Amygdala (tissue), 56 donors: ENCODE measurements around the gene CNBD2.
"Not testable (repeated sequence)": the region's sequence is repeated elsewhere in the genome, so short reads cannot be mapped to it uniquely, and the experiment has no call there.

Source experiments
- DNase-seq, 56 donors: peaks; one replicate each; lab custom pipeline; 2025; lab: John Stamatoyannopoulos, UW

The CNBD2 gene

DNA sequence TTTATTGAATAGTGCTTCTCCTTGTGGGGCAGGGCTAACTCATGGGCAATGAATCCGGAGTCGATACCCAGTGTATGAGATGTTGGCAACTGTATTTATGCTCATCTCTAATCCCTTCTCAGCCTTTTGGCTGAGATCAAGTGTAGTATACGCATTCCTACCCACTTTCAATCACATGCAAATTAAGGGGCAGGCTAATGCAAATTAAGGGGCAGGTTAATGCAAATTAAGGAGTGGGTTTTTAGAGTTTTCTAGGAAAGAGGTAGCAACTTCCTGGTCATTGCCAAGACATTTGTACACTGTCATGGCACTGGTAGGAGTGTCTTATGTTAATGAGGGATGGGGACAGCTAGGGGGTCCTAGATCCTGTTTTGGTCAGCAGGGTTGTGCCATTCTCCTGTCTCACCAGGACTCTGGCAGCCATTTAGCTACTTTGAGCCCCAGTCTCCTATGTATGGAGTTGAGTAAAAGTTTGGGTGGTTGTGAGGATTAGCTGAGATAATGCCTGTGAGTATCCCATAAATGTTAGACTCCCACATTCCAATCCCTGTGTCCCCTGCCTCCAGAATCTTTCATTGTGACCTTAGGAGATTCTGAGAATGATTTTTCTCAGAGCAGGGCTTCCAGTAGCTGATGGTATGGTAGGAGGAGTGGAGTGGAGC is at the start of gene CNBD2:
CNBD2 (plus strand) TSS at position 612 of the 662 bp plus-strand sequence. CDS start 173 bp downstream, outside the sequence.
- DNase-seq, result no peak

DNA sequence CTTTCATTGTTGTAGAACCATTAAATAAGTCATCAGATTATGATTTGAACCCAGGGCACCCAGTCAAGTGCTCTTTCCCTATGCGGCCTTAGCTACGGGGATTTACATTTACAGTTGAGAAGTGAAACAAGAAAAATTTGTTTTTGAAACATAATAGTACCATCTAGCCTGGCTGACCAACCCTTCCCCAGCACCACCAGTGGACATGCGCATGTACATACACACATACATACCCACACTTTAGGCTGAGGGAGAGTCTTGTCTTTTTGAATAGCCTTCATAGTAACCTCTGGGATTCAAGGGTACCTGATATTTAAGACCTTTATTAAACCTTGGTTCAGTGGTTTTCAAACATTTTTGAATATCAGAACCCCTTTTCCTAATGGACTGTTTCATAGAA is 47.9 kb upstream of the CNBD2 start:
- DNase-seq, result no peak

DNA sequence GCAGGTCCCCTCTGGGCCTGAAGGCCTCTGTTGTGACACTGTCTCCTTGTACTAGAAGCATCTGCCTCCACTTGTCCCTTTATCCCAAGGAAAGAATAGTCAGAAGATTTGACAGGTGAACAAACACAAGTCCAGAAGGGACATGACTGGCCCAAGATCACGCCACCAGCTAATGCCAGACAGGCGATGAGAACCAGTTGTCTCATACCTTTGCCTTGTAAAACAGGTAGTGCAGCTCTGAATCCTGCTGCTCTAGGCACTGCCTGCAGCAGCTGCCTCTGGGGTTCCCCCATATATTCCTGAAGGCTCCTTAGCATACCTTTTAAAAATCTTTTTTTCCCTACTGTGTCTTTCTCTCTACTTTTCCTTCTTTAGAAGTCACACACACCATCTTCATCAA is 39.1 kb upstream of the CNBD2 start:
- DNase-seq, result no peak

DNA sequence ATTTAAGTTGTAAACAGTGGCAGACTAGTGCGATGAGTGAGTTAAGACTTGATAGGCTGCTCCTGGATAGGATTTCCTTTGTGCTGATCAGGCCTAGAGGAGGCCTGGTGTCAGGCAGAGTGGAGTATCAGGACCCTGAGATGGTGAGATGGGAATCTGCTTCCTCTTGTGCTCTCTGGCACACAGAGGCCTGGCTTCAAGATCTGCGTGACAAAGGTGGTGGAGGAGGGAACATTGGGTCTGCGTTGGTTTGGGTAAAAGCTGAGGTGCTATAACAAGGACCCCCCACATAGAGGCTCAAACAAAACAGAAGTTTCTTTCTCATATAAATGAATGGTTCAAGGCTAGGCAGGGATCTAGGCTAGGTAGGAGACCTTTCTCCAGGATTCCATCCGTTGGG is 34.3 kb upstream of the CNBD2 start:
- DNase-seq, result no peak

DNA sequence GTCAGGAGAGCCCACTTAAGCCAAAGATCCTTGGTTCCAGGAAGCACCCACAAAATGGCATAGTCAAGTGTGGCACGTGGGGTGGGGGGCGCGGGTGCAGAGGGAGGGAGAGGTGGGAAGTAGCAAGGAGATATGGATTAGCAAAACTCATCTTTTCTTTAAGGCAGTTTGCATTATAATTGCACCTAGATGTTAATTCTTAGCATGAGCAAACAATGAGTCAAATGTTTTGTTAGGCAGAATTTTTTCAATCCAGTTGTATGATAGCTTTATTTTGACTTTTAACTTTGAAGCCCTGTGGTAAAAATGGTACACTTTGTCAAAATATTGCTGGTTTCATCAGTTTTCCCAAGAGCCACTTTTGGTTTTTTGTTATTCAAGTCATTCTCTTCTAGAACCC is 29.1 kb upstream of the CNBD2 start:
- no peak for DNase-seq

DNA sequence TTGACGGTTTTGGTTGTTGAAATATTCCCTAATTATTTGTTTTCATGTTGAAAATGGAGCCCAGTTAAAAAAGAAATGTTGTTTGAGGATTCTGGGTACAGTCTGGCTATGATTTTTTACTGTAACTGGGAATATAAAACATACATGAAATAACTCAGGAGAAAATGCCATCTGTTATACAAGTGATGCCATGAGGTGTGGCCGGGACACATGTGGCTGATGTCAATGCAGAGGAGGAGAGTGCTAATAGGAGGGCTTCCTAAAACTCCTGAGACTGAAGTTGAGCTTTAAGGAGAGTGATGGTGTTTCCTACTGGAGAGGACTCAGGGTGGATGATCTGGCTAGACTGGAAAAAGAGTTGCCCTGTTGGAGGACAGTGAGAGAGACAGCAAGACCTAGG is 26.8 kb upstream of the CNBD2 start:
- DNase-seq, result no peak

DNA sequence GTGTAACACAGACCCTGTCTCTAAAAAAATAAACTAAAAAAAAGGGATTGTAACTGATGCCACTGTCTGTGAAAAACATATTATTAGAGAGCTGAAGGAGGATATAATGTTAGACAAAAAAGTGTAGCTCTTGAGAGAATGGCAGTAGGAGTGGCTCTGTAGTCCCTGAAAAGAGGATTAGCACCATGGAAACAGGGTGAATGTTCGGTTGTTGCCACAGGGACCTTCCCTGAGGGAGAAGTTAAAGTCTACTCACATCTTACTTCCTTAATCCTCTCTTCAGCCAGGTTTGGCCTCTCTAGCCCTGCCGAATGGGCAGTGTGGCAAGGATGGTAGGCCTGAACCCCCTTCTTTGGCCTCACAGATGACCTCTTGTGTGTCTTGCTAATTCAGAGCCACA is 26.1 kb upstream of the CNBD2 start:
- peak in 1 of 56 donors; percentile 1 for DNase-seq

DNA sequence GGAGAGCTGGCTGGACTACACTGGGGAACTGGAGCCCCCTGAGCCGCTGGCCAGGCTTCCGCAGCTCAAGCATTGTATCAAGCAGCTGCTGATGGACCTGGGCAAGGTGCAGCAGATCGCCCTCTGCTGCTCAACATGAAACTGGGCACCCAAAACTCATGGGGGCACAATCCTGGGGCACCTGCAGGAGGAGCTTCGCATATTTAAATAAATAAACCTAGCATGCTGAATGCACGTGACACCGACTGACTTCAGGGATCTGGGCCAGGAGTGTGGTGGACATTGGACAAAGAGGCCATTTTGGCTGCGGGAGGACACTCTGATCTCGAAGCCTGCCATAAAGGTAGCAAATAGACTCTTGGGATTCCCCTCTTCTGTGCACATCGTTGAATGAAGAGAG is 20.9 kb upstream of the CNBD2 start:
- DNase-seq, result no peak

DNA sequence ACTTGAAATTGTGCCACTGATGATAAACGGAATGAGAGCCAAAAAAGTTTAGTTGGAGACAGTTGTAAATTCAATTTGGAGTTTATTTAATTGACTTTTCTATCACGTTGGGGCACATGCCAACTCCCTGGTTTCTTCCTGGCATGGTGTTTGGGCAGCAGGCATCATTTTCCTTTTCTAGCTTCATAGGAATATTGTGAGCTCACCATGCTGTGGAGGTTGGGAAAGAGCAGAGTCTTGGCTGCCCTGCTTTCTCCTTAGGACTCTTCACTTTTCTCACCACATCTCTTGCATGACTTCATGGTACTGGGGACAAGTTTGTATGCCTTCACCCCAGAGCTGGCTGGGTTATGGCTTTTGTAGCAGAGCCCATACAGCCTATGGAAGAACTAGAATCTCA is 20.5 kb upstream of the CNBD2 start:
- DNase-seq, result no peak

DNA sequence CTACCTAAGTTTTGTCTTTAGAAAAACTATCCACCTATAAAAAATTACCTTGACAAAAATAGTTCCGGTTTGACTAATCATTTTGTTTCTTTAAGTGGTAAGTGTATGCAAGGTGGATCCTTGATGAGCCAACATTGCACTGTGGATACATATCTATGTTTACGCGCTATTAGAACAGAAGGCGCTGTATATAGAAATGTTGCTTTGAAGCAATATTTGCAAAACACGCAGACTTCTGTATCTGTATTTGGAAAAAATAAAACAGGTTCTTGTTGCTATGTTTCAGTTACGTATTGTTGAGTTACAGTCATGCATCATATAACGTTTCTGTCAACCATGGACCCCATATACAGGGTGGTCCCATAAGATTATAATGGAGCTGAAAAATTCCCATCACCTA is 18.3 kb upstream of the CNBD2 start:
- no peak for DNase-seq

DNA sequence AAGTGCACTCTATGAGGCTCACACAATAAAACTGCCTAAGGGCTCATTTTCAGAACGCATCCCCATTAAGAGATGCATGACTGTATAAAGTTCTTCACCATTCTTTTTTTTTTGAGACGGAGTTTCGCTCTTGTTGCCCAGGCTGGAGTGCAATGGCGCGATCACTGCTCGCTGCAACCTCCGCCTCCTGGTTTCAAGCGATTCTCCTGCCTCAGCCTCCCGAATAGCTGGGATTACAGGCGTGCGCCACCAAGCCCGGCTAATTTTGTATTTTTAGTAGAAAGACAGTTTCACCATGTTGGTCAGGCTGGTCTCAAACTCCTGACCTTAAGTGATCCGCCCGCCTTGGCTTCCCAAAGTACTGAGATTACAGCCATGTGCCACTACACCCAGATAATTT is 16.3 kb upstream of the CNBD2 start:
- not testable (repeated sequence) for DNase-seq

DNA sequence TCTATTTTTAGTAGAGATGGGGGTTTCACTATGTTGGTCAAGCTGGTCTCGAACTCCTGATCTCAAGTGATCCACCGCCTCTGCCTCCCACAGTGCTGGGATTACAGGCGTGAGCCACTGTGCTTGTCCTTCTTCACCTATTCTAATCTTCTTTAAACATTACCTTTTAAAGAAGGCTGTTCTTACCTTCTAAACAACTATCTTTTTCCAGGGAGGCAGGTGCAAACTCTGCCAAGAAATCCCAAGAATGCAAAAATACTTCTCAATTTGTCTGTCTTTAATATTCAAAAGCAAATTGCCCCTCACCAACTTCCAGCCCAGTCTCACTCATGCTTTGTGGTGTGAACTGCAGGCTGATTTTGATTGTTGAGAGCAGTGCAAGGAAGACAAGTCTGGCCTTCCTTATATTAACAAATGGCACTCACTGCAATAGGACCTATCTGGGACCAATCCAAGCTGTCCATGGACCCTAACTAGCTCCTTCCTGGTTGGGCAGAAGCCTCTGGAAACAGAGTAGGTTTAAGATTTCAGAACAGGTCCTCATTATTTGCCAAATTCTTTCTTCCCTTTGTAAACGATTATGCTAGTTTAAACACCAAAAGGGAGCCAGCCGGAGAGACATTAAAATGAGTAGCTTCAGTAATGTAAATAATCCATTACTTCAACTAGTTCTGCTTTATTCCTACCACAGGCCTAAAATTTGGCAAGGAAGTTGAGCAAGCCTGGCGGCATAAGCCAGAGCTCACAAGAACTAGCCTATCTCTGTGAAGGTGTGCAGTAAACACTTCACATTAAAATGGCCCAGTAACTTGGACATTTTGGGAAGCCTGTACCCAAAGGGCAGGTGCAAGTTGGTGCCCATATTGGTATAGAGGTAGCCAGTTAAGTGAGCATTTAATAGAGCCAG is 15.7 kb upstream of the CNBD2 start:
- no peak for DNase-seq

DNA sequence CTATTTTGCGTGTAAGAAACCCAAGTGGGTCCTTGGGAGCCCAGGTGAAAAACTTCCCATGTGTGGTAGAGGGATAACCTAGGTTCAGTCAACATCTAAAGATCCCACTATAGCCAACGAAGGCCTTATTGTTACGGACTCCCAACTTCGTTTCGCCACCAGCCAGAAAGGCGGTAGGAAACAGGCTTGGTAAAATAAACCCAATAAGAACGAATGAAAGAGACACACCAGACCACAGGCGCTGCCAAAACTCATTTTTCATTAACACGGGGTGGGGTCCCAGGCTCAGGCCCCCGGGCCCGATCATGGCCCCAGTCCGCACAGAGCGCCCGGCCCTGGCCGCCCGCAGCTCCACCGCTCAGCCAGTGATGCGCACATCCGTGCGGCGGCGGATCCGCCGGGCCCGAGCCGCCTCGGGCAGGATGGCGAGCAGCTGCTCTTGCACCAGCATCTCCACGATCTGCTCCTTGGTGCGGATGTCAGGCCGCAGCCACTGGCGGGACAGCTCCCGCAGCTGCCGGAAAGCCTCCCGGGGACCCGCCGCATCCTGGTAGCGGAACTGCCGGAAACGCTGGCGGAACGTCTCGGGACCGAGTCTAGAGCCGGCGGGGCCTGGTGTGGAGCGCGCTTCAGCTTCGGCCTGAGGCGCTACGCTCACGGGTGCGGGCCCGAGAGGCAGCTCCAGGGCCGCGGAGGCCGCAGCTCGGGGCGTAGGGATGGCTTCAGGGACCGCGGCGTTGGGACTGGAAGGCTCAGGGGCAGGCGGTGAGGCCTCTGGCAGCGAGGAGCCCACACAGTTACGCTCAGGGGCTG is 14.8 kb upstream of the CNBD2 start:
- peak in 30 of 56 donors; percentile 20 to 78 (median 46) for DNase-seq

DNA sequence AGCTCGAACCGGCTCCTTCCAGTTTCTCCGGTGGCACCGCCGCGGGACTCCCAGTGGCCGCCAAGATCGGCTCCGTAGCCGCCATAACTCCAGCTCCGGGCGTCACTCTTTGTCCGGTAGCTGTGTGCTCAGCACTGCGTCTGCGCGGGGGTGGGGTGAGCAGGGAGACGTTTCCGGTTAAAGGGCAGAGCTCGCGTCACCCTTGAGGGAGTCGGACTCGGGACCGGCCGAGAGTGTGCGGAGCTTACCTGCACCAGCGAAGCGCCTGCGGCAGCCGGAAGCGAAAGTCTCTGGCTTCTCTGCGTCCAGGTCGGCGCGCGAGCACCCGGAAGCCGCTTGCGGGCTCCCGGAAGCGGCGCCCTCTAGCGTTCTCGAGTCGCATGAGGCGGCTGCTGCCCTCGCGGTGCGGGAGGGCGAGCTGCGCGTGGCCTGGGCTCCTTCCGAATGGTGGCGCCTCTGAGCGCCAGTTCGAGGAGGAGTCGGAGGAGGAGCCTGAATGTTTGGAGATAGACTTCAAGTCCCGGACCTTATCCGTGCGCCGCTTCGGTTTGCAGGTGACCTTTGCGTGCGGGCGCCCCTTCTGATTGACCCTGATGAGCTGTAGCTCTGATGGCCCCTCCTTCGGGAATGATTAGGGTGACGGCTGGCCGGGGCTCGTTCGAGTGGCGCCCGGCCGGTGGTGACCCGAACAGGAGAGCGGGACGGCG is 14.0 kb upstream of the CNBD2 start, which contains the start of gene SCAND1:
SCAND1 (minus strand) TSS at position 303 of the 707 bp plus-strand sequence; CDS start at position 85, 218 bp downstream.
- DNase-seq, result peak; percentile 53 to 99 (median 93)

DNA sequence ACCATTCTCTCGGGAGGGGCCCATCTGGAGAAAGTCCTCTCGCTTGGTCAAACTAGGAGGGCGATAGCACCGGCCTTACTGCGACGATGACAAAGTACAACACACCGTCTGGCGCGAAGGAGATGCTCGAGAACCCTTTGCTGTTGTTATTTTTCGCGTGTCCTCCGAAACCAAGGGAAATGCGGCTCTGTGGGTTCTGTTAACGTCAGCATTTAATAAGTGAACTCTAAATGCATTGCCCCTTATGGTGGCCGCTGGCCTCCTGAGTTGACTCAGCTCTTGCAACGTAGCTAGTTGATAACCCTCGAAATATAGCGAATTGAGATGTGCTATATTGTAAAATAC is 13.5 kb upstream of the CNBD2 start:
- DNase-seq, result no peak

DNA sequence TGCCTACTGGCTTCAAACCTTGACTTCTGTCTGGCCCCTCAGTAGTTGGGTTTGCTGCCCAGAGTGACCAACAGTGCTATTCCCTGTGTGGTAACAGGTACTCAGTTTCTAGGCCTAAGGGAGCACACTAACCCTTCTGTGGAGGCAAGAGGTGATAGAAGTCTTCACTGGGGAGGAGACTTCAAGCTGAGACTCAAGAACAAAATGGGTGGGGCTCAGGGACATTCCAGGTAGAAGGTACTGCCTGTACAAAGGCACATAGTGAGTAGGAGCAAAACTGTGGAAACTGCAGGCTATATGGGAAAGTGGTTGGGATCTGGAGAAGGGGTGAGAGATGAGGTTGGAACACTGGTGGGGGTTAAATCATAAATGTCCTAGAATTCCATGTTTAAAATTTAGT is 11.8 kb upstream of the CNBD2 start:
- no peak for DNase-seq

DNA sequence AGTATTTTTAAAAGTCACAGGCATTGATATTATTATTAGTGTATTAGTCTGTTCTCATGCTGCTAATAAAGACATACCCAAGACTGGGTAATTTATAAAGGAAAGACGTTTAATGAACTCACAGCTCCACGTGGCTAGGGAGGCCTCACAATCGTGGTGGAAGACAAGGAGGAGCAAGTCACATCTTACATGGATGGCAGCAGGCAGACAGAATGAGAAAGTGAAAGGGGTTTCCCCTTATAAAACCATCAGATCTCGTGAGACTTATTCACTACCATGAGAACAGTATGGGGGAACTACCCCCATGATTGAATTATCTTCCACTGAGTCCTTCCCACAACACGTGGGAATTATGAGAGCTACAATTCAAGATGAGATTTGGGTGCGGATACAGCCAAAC is 9.1 kb upstream of the CNBD2 start:
- not testable (repeated sequence) for DNase-seq

DNA sequence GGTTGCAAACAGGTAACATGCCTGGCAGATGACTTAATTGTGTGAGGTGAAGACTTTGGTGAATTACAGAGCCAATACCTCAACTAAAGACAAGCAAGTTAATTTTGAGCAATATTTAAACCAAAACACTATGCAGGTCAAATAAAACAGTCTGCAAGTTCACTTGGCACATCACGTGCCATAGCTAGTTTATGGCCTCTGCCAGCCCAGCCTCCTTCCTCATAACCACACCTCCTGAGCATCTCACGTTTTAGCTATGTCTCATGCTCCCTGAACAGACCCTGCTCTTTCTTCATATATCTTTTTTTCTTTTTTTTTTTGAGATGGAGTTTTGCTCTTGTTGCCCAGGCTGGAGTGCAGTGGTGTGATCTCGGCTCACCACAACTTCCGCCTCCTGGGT is 4.5 kb upstream of the CNBD2 start:
- no peak for DNase-seq

DNA sequence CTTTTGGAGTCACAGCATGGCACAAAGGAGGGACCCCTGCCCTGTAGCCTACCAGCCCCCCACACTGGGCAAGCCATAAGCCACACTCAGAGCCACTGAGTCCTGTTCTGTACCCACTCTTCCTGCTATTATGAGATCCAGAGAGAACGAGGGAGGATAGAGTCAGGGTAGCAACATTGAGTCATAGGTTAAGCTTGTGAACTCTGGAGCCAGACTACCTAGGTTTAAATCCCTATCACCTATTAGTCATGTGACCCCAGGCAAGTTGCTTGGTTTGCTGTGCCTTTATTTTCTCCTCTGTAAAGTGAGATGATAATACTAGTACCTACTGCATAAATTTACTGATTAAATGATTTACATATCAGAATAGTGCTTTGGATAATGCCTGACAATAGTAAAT is 540 bp downstream of the CNBD2 start:
- DNase-seq, result no peak

DNA sequence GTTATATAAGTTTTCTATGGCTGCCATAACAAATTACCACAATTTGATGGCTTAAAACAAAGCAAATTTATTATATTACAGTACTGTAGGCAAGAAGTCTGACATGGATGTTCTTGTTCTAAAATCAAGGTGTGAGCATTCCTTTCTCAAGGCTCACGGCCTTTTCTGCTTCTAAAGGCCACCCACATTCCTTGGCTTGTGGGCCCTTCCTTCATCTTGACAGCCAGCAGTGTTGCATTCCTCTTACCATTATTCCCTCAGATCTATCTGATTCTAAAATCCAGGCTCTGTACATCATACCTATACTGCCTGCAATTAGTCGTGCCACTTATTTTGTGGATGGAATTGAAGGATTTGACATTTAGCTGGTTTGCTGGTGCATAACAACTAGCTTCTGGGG is 3.6 kb downstream of the CNBD2 start:
- no peak for DNase-seq
